Esophagus squamous epithelium (tissue), 4 donors: Measurements from ENCODE around the gene RBBP8.

ENCODE experiments used
- CTCF ChIP-seq, 6 experiments: fragments of 450-650 bp in 4 of 6; fragments of 200-600 bp in 2 of 6; sonication (generic) in 2 of 6; IDR thresholded peaks; one replicate each; pipeline ENCODE4 v1.5.1; 2016 to 2019; ENCODE audit warnings: antibody characterized with exemption in 6 of 6, mild to moderate bottlenecking in 4 of 6, moderate library complexity in 4 of 6
- POLR2A ChIP-seq, 4 donors: fragments of 450-650 bp; IDR thresholded peaks; one replicate each; pipeline ENCODE4 v1.6.1; 2017; ENCODE audit warnings: antibody characterized with exemption in 4 of 4, mild to moderate bottlenecking in 4 of 4, moderate library complexity in 3 of 4

GRCh38 chr18:22939649-22940048 is 6.5 kb downstream of the RBBP8 start:
- TF ChIP-seq POLR2A (IDR thresholded peaks at IDR 0.05), result no peak
- no peak for TF ChIP-seq CTCF (IDR thresholded peaks at IDR 0.05)
